WI38 (cell line): ENCODE results near the gene CKAP2.

Experiments used
- H3K4me3 ChIP-seq: 2 replicates; pipeline ENCODE4 v1.5.1; 2011; ENCODE audit warnings: low read depth, mild to moderate bottlenecking, control low read depth, low read length
- CTCF ChIP-seq: IDR thresholded peaks from 2 replicates; pipeline ENCODE4 v1.5.1; 2012; ENCODE audit warnings: low read depth, mild to moderate bottlenecking, control low read depth, low read length

CKAP2 gene

GRCh38 chr13:52447354-52447753, 7.9 kb upstream of the CKAP2 start:
- no peak overlapping the region for H3K4me3 ChIP-seq

GRCh38 chr13:52447815-52448552, 7.3 kb upstream of the CKAP2 start:
- H3K4me3 ChIP-seq: no peak overlapping the region

More at GRCh38 chr13:52447354-52447753, 7.9 kb upstream of the CKAP2 start:
- no peak for TF ChIP-seq CTCF

GRCh38 chr13:52449331-52450011, 5.8 kb upstream of the CKAP2 start:
- TF ChIP-seq CTCF: no peak
- peak overlapping the region; percentile 64 for H3K4me3 ChIP-seq

More at GRCh38 chr13:52447815-52448552, 7.3 kb upstream of the CKAP2 start:
- TF ChIP-seq CTCF: no peak

- peak within 1 kb of the TSS; percentile 64 for H3K4me3 ChIP-seq
- TF ChIP-seq CTCF: peak; percentile 84
Observed at GRCh38 chr13:52450012-52450792, 5.1 kb upstream of the CKAP2 start, which contains the start of gene VPS36. TSS of gene VPS36 (minus strand) at chr13:52450634. CDS start at chr13:52450594, 40 bp downstream.

GRCh38 chr13:52450793-52451116, 4.5 kb upstream of the CKAP2 start:
- no peak overlapping the region for H3K4me3 ChIP-seq
- TF ChIP-seq CTCF: no peak

- TF ChIP-seq CTCF: no peak
- no peak overlapping the region for H3K4me3 ChIP-seq
Observed at GRCh38 chr13:52451135-52451804, 4.0 kb upstream of the CKAP2 start.
